Coronary artery (tissue), 2 donors: ENCODE data around the gene CKMT2.

ENCODE experiments used
- DNase-seq: peaks from one replicate; pipeline ENCODE4 v3.0.0-alpha.2; 2017; ENCODE audit warnings: low spot score
- H3K27ac ChIP-seq, 2 donors: fragments of 200-600 bp; sonication (generic); one replicate each; pipeline ENCODE4 v1.5.1; 2016 to 2019
- H3K4me3 ChIP-seq: fragments of 200-600 bp; sonication (generic); 2 replicates; pipeline ENCODE4 v1.5.1; 2016; ENCODE audit warnings: mild to moderate bottlenecking, moderate library complexity
- TF ChIP-seq, protein P1 (sequence below): fragments of 200-600 bp; sonication (generic); IDR thresholded peaks from one replicate; pipeline ENCODE4 v1.5.1; 2019; ENCODE audit warnings: antibody characterized with exemption

CKMT2 gene

DNA sequence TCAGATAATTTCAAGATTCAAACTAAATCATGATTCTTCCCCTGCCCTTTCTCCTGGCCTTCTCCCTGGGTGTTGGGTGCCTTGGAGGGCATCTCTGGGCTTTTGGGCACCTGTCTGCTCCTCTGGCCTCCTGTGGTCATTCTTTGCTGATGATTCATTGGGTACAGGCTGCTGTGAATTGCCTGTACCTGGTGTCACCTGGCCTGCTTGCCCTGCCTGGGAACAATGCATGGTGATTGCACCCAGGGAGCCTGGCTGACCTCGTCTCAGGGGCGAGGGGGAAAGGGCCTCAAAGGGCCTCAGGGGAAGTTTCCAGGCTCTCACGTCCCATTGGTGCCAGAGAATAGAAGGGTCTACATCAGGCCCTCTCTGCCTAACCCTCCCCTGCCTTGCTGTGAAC lies 20.1 kb upstream of the CKMT2 start:
- no peak for DNase-seq
- no peak overlapping the region for H3K4me3 ChIP-seq
- no peak overlapping the region for H3K27ac ChIP-seq
- TF ChIP-seq, protein P1, sequence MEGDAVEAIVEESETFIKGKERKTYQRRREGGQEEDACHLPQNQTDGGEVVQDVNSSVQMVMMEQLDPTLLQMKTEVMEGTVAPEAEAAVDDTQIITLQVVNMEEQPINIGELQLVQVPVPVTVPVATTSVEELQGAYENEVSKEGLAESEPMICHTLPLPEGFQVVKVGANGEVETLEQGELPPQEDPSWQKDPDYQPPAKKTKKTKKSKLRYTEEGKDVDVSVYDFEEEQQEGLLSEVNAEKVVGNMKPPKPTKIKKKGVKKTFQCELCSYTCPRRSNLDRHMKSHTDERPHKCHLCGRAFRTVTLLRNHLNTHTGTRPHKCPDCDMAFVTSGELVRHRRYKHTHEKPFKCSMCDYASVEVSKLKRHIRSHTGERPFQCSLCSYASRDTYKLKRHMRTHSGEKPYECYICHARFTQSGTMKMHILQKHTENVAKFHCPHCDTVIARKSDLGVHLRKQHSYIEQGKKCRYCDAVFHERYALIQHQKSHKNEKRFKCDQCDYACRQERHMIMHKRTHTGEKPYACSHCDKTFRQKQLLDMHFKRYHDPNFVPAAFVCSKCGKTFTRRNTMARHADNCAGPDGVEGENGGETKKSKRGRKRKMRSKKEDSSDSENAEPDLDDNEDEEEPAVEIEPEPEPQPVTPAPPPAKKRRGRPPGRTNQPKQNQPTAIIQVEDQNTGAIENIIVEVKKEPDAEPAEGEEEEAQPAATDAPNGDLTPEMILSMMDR, result no peak

DNA sequence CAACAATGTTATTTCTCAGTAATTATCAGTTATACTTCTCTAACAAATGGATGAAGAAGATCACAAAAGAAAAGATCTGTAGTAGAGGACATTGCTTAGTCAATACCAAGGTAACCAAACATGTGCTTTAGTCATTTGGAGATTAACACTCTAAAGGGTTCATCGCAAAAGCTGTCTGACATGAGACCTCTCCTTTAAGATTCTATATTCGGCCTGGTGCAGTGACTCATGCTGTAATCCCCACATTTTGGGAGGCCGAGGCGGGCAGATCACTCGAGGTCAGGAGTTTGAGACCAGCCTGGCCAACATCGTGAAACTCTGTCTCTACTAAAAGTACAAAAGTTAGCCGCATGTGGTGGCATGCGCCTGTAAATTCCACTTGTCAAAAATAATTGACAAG lies 18.3 kb upstream of the CKMT2 start:
- no peak overlapping the region for H3K27ac ChIP-seq
- DNase-seq, result no peak
- H3K4me3 ChIP-seq, result no peak overlapping the region
- TF ChIP-seq, protein P1, result no peak

DNA sequence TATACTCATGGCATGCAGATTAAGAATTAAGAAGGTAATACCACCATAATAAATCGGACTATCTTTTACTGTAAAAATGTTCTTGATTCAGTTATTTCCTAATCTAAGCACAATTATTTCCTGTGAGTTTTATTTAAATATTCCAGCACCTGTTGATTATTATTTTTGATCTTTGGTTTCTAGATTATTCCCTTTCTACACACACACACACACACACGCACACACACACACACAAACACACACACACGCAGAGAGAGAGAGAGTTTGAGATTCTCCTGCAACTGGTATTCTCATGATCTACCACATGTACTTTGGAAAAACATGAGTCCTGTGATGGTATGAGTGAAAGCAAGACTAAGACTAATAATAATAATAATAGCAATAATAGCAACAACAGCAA lies 17.0 kb upstream of the CKMT2 start:
- DNase-seq, result no peak
- H3K27ac ChIP-seq, result no peak overlapping the region
- TF ChIP-seq, protein P1, result no peak
- H3K4me3 ChIP-seq, result no peak overlapping the region

DNA sequence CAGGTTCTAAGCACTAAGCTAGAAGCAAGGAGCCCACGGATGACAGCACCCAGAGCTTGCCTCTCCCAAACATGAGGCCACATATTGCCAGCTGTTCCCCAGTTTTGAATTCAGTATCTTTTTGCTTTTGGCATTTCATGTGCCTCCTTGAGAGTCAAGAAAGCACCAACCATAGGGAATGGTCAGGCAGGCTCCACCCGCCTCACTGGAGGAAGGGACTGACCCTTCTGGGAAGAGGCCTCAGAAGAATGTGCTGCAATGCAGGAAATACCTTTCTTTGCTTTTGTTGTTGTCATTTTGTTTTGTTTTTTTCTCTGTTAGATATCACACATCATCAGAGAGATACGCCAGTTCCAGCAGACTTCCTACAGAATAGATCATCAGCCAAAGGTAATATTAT lies 13.7 kb upstream of the CKMT2 start:
- TF ChIP-seq, protein P1, result no peak
- H3K4me3 ChIP-seq, result no peak overlapping the region
- DNase-seq, result no peak
- no peak overlapping the region for H3K27ac ChIP-seq

DNA sequence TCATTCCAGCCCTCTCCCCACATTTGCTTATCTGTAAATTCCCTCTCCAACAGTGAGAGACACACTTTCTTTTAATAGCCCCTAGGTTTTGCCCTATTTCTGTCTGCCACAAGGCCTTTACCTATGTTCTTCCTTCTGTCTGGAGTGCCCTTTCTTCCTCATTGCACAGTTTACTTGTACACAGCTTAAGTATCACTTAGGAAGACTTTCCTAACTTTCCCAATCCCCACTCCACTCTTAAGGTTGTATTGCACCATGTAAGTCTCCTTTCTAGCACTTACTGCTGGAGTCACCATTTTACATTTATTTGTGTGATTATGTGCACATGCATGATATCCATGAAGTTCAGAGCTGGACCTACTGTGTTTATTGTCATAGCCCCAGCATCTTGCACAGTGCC lies 10.8 kb upstream of the CKMT2 start:
- H3K27ac ChIP-seq, result no peak overlapping the region
- H3K4me3 ChIP-seq, result no peak overlapping the region
- TF ChIP-seq, protein P1, result no peak
- no peak for DNase-seq

DNA sequence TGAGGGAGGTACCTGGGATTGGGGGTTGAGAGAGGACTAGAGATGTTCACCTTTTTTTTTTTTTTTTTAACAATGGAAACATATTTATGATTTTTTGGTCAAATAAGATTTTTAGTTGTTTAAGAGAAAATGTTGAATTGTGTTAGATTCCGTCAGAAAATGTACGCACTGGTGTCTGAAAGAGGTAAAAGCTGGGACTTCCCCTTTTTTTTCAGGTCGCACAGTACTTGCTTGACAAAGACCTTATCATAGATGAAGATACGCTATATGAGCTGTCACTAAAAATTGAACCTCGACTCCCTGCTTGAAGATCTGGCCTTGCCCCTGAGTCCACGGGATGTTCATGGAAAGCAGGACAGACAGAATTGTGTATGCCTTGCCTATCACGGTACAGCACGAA lies 7.7 kb upstream of the CKMT2 start:
- Histone ChIP-seq H3K4me3 (no peak overlapping the region), H3K27ac (no peak overlapping the region)
- TF ChIP-seq, protein P1, result no peak
- no peak for DNase-seq

DNA sequence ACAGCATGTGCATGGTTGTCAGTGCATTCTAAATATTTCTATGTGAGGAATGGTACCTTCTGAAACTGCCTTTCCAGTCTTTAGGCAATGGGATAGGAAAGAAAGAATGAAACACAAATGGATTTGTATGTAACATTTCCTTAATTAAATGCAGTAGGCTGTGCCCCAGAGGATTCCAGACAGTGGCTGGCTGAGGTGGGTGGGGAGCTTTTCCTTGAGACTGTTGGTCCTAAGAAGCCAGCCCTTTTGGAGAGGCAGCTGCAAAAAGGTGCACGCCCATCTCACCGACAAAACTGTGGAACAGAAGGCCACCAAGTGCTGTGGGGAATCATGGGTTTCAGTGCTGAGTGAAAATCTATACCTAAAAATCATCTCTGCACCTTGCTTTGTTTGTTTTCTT lies 6.8 kb upstream of the CKMT2 start:
- DNase-seq, result no peak
- H3K27ac ChIP-seq, result no peak overlapping the region
- H3K4me3 ChIP-seq, result no peak overlapping the region
- TF ChIP-seq, protein P1, result no peak
